AG09319 (cell line): ENCODE data around the gene NUB1.

Experiments
- DNase-seq: peaks from one replicate; pipeline ENCODE4 v3.0.0-alpha.2; 2010; ENCODE audit warnings: low read depth; ENCODE audit errors: extremely low read depth
- CTCF ChIP-seq: IDR thresholded peaks from 2 replicates; pipeline ENCODE4 v1.5.1; 2011; ENCODE audit warnings: low read depth, mild to moderate bottlenecking, inconsistent platforms, low read length, moderate library complexity

The NUB1 gene

GRCh38 chr7:151423226-151423625 lies 81.6 kb downstream of the NUB1 start:
- DNase-seq, result no peak
- TF ChIP-seq CTCF, result no peak

- no peak for TF ChIP-seq CTCF
- no peak for DNase-seq
Observed at GRCh38 chr7:151423936-151424335, 82.3 kb downstream of the NUB1 start.

GRCh38 chr7:151424799-151425198 lies 83.2 kb downstream of the NUB1 start:
- TF ChIP-seq CTCF, result no peak
- DNase-seq, result no peak

- TF ChIP-seq CTCF, result no peak
- peak; percentile 63 for DNase-seq
Observed at GRCh38 chr7:151425670-151426440, 84.2 kb downstream of the NUB1 start.

- DNase-seq, result peak; percentile 65
- no peak for TF ChIP-seq CTCF
Observed at GRCh38 chr7:151426441-151426903, 84.9 kb downstream of the NUB1 start.

- no peak for DNase-seq
- TF ChIP-seq CTCF, result no peak
Observed at GRCh38 chr7:151426904-151427704, 85.5 kb downstream of the NUB1 start.
